ENCODE measurements around the gene NR2F1-AS1. TPM values are rescaled to one million over a fixed set of nuclear protein-coding genes. Genes with fewer than 3 reads are reported as not detected.

NR2F1-AS1 gene
- total and polyA plus RNA-seq, 2 experiments from 2014 or later: 8.3 to 36.0 TPM

DNA sequence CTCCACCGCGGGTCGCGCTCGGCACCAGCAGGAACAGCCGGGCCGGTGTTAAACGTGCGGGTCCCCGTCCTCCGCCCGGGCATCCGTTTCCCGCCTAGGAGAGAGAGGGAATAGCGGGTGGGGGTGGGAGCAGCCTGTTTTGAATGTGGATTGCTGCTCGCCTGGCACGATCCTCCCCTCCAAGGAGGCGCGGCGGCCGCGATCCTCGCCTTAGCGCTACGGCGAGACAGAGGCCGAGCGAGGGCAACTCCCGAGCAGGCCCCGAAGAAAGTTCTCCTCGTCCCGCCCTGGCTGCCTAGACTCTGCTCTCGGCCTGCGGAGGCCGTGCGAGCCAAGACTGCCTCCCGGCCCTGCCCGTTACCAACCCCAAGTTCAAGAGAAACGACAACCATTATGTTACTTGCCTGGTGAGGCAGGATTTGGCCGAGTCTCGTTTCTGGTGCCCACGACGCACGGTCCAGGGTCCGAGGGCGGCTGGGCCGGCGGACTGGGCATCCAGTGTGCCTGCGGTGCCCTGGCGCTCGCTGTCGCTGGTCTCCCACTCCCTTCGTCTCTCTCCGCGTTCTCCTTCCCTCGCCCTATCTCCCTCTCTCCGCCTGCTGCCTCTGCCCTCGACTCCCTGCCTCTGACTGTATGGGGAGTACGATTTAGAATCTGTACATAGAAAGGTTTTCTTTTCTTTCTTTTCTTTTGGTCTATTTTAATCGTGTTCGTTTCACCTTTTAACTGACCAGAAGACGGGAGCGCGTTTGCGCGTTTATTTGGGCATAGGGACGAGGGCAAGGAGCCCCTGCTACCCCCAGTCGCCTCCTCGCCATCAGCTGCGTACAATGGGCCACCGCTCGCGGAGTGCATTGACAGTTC lies 724 bp downstream of the NR2F1-AS1 start:
- in situ Hi-C loops (cut with MboI): loop anchor here (10.0 to 25.0 kb wide), 2 partner anchors 335 to 1268 kb away; no protein-coding TSS in a partner anchor
- 0 out of 2 replicates have a peak, but pooled peaks cover 5% of the 10 kb centered on the region for H3K4me1 ChIP-seq (ENCODE audit: insufficient read depth)
- peak; percentile 77 for DNase-seq
- no peaks in the 10 kb centered on the region for H3K9me2 ChIP-seq (ENCODE audit: insufficient read depth)
- WGBS, 2 experiments (ENCODE audit: low coverage in 1 of 2, low lambda C conversion rate in 2 of 2, missing lambda C conversion rate in 2 of 2): 1% methylated on average over 51 to 61 of the region's 73 CpGs
- no peaks in the 10 kb centered on the region for H3K36me3 ChIP-seq (ENCODE audit: low read depth)
- peaks cover 67% of the 10 kb centered on the region for H3K79me2 ChIP-seq (ENCODE audit: insufficient read depth)
- H3K9ac ChIP-seq: peak overlapping the region; percentile 84
- peak overlapping the region; percentile 82 for H3K4me2 ChIP-seq (ENCODE audit: unreplicated experiment)
- H3F3A ChIP-seq (ENCODE audit: insufficient read depth): peaks cover 17% of the 10 kb centered on the region
- no peaks in the 10 kb centered on the region for H4K20me1 ChIP-seq (ENCODE audit: insufficient read depth)
- peak overlapping the region; percentile 41 for H3K27ac ChIP-seq
- H3K27me3 ChIP-seq (replicated peaks; ENCODE audit: insufficient read depth): no peaks in the 10 kb centered on the region
- TF ChIP-seq EZH2phosphoT487 (IDR thresholded peaks at IDR 0.05; ENCODE audit: insufficient read depth, low read depth): no peak
- TF ChIP-seq EZH2 (IDR thresholded peaks at IDR 0.05; ENCODE audit: insufficient read depth, poor library complexity, severe bottlenecking): no peak
- H3K4me3 ChIP-seq: peak overlapping the region; percentile 98
- H2AFZ ChIP-seq: peak overlapping the region; percentile 88
- H3K9me3 ChIP-seq (ENCODE audit: low read depth): no peaks in the 10 kb centered on the region

- Histone ChIP-seq H3K4me1 (ENCODE audit: insufficient read depth) (0 out of 2 replicates have a peak, but pooled peaks cover 5% of the 10 kb centered on the region), H3K27me3 (replicated peaks; ENCODE audit: insufficient read depth) (no peaks in the 10 kb centered on the region), H4K20me1 (ENCODE audit: insufficient read depth) (no peaks in the 10 kb centered on the region), H3K9me2 (ENCODE audit: insufficient read depth) (no peaks in the 10 kb centered on the region), H3K9me3 (ENCODE audit: low read depth) (no peaks in the 10 kb centered on the region), H2AFZ (peak overlapping the region; percentile 88), H3K4me3 (peak overlapping the region; percentile 98), H3F3A (ENCODE audit: insufficient read depth) (peaks cover 17% of the 10 kb centered on the region), H3K4me2 (ENCODE audit: unreplicated experiment) (peak overlapping the region; percentile 82), H3K27ac (no peak overlapping the region; the same call in 1 of the 2 replicates), H3K36me3 (ENCODE audit: low read depth) (no peaks in the 10 kb centered on the region), H3K79me2 (ENCODE audit: insufficient read depth) (peaks cover 69% of the 10 kb centered on the region), H3K9ac (peak overlapping the region; percentile 84)
- in situ Hi-C loops (cut with MboI): loop anchor here (10.0 to 25.0 kb wide), 2 partner anchors 335 to 1267 kb away; no protein-coding TSS in a partner anchor
- TF ChIP-seq EZH2phosphoT487 (IDR thresholded peaks at IDR 0.05; ENCODE audit: insufficient read depth, low read depth) (no peak), EZH2 (IDR thresholded peaks at IDR 0.05; ENCODE audit: insufficient read depth, poor library complexity, severe bottlenecking) (no peak)
- DNase-seq: no peak
- WGBS, 2 experiments (ENCODE audit: low coverage in 1 of 2, low lambda C conversion rate in 2 of 2, missing lambda C conversion rate in 2 of 2): 5 to 6% methylated on average over 28 to 32 of the region's 32 CpGs
These were observed 1.3 kb downstream of the NR2F1-AS1 start for GRCh38 chr5:93579692-93580062.

DNA sequence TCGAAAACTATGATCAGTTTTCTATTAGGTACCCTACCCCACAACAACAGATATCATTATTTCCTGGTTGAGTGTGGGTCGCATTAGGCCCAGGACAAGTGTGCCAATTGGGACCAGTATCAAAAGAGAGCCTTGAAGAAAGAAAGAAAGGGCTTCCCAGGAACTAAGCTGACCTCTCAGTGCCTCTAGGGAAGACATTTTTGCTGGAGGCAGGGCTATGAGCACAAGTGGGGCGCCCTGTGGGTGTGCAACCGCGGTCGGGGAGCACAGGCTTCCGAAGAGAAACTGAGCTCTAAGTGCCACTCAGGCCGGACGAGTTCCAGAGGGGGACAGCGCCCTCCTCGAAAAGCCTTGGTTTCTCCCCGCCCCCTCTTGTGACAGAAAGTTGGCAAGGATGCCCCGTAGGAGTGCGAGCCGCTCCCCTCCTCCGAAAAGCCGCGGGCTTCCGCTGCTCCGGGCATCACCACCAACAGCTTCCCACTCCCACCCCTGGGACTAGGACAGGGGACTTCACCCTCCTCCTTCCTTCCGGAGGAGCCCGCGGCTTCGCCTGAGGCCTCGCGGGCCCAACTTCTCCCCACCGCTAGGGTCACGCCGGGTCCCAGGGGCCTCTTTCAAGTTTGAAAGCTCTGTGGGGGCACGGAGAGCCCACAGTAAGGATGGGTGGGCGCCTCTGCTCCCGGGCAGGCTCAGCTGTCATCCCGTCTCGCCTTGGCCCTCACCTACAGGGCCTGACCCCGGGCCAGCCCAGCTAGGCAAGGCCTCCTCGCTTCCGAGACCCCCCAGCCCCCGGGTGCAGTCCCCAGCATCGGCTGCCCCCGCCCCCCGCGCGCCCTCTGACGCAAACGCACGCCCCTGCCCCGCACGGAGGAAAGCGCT lies 2.0 kb downstream of the NR2F1-AS1 start:
- H3K79me2 ChIP-seq (ENCODE audit: insufficient read depth): peaks cover 73% of the 10 kb centered on the region
- H3K4me3 ChIP-seq: peak overlapping the region; percentile 98
- in situ Hi-C loops (cut with MboI): loop anchor here (25.0 kb wide), 1 partner anchor 1267 kb away; no protein-coding TSS in a partner anchor
- 47 to 60% methylated on average over 32 to 46 of the region's 49 CpGs for WGBS, 2 experiments (ENCODE audit: low coverage in 1 of 2, low lambda C conversion rate in 2 of 2, missing lambda C conversion rate in 2 of 2)
- TF ChIP-seq EZH2phosphoT487 (IDR thresholded peaks at IDR 0.05; ENCODE audit: insufficient read depth, low read depth): no peak
- DNase-seq: no peak
- H4K20me1 ChIP-seq (ENCODE audit: insufficient read depth): no peaks in the 10 kb centered on the region
- no peaks in the 10 kb centered on the region for H3K9me2 ChIP-seq (ENCODE audit: insufficient read depth)
- H3K9me3 ChIP-seq (ENCODE audit: low read depth): no peaks in the 10 kb centered on the region
- H3F3A ChIP-seq (ENCODE audit: insufficient read depth): peaks cover 17% of the 10 kb centered on the region
- no peaks in the 10 kb centered on the region for H3K27me3 ChIP-seq (replicated peaks; ENCODE audit: insufficient read depth)
- peak overlapping the region; percentile 82 for H3K4me2 ChIP-seq (ENCODE audit: unreplicated experiment)
- H2AFZ ChIP-seq: peak overlapping the region; percentile 88; the same call in 1 of the 2 replicates
- H3K27ac ChIP-seq: no peak overlapping the region
- H3K36me3 ChIP-seq (ENCODE audit: low read depth): no peaks in the 10 kb centered on the region
- peak overlapping the region; percentile 84 for H3K9ac ChIP-seq
- H3K4me1 ChIP-seq (ENCODE audit: insufficient read depth): 0 out of 2 replicates have a peak, but pooled peaks cover 5% of the 10 kb centered on the region
